HCT116 (cell line): ENCODE measurements around the gene CDCA3.

Experiments used
- EZH2 ChIP-seq: fragments of 200-600 bp; sonication (generic); IDR thresholded peaks from 2 replicates; pipeline ENCODE4 v1.6.1; 2017; ENCODE audit warnings: antibody characterized with exemption, mixed run types
- JUND ChIP-seq: IDR thresholded peaks from 2 replicates; pipeline ENCODE4 v1.6.1; 2012
- RAD21 ChIP-seq: IDR thresholded peaks from 2 replicates; pipeline ENCODE4 v1.6.1; 2012; ENCODE audit warnings: low read depth, mild to moderate bottlenecking
- SRF ChIP-seq: IDR thresholded peaks from 2 replicates; pipeline ENCODE4 v1.6.1; 2012; ENCODE audit warnings: low read depth
- TF ChIP-seq, protein P1 (sequence below), 3 experiments: fragments of 200-600 bp in 1 of 3; sonication (generic) in 1 of 3; IDR thresholded peaks in 2 of 3; conservative IDR thresholded peaks in 1 of 3; 2 replicates each; pipeline ENCODE4 v1.5.1; 2012 to 2017; ENCODE audit warnings: low read depth in 2 of 3, low read length in 2 of 3, antibody characterized with exemption in 1 of 3, borderline replicate concordance in 1 of 3, control low read depth in 1 of 3, mild to moderate bottlenecking in 1 of 3, mixed read lengths in 1 of 3, mixed run types in 1 of 3, moderate library complexity in 1 of 3; ENCODE audit not compliant: insufficient read depth in 1 of 3

DNA sequence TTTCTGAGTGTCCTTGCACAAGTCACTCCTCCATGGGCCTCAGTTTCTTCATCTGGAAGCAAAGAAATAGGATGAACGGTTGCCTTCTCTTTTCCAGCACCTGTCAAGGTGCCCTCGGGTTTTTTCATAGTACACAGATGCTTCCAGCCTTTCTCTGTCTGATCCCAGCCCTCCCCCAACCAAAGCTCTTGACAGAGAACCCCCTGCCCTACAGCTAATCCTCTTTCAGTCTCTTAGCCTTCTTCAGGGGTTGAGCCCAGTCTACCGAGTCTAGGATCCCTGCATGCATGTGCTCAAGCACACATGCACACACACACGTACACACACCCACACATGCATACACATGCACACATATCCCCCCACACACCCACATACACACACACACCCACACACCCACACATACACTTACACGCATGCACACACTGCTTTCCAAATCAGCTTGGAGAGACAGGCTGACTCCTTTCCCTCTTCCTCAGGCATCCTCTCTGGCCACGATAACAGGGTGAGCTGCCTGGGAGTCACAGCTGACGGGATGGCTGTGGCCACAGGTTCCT, 4.7 kb downstream of the CDCA3 start:
- no peak for TF ChIP-seq EZH2
- TF ChIP-seq, protein P1, sequence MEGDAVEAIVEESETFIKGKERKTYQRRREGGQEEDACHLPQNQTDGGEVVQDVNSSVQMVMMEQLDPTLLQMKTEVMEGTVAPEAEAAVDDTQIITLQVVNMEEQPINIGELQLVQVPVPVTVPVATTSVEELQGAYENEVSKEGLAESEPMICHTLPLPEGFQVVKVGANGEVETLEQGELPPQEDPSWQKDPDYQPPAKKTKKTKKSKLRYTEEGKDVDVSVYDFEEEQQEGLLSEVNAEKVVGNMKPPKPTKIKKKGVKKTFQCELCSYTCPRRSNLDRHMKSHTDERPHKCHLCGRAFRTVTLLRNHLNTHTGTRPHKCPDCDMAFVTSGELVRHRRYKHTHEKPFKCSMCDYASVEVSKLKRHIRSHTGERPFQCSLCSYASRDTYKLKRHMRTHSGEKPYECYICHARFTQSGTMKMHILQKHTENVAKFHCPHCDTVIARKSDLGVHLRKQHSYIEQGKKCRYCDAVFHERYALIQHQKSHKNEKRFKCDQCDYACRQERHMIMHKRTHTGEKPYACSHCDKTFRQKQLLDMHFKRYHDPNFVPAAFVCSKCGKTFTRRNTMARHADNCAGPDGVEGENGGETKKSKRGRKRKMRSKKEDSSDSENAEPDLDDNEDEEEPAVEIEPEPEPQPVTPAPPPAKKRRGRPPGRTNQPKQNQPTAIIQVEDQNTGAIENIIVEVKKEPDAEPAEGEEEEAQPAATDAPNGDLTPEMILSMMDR (IDR thresholded peaks at IDR 0.05 in 2 of 3, conservative IDR thresholded peaks at IDR 0.05 in 1 of 3; ENCODE audit: borderline replicate concordance in 1 of 3, insufficient read depth in 1 of 3, low read depth in 2 of 3, low read length in 2 of 3) = no peak
- no peak for TF ChIP-seq JUND
- no peak for TF ChIP-seq SRF
- TF ChIP-seq RAD21 = no peak
